ENCODE data around the gene SOCS2. TPM values are rescaled to one million over a fixed set of nuclear protein-coding genes. Genes with fewer than 3 reads are reported as not detected.
A peak's percentile ranks its signal among the peaks of the same experiment; 100 is the strongest.

Gene SOCS2
- total and polyA plus RNA-seq, 2 donors (not counting 3 experiments of a cell fraction or from before 2014, with no cell fraction given), result 2.4 to 5.6 TPM

GRCh38 chr12:93563807-93564538 lies 8.5 kb upstream of the SOCS2 start:
- Histone ChIP-seq H3K4me1 (ENCODE audit: control insufficient read depth, extremely low read depth, insufficient read depth, low read length) (no peaks in the 10 kb centered on the region), H3K9me1 (replicated peaks; ENCODE audit: control insufficient read depth, extremely low read depth, insufficient read depth, low read length) (no peaks in the 10 kb centered on the region), H2AFZ (ENCODE audit: low read depth, low read length) (no peak overlapping the region), H3K36me3 (ENCODE audit: control insufficient read depth in 2 of 2, extremely low read depth in 1 of 2, insufficient read depth in 2 of 2, low read length in 2 of 2) (no peaks in the 10 kb centered on the region), H3K9me3 (replicated peaks; ENCODE audit: control insufficient read depth, insufficient read depth, low read length) (no peaks in the 10 kb centered on the region), H3K4me3 (replicated peaks in 1 of 3; ENCODE audit: insufficient read depth in 1 of 3, low read depth in 1 of 3, low read length in 3 of 3) (no peak overlapping the region), H3K79me2 (ENCODE audit: control insufficient read depth, insufficient read depth, low read length) (no peaks in the 10 kb centered on the region), H3K4me2 (ENCODE audit: insufficient read depth, low read length) (no peak overlapping the region), H3K27ac (ENCODE audit: insufficient read depth, low read depth, low read length) (no peak overlapping the region), H3K9ac (replicated peaks; ENCODE audit: extremely low read depth, insufficient read depth, low read length) (no peak overlapping the region), H4K20me1 (replicated peaks; ENCODE audit: control insufficient read depth, extremely low read depth, insufficient read depth, low read length) (no peaks in the 10 kb centered on the region), H3K27me3 (ENCODE audit: control insufficient read depth in 2 of 2, insufficient read depth in 2 of 2, low read length in 2 of 2) (peaks cover 8 to 10% of the 10 kb centered on the region in 2 experiments)
- ChIA-PET POLR2A (no interaction called here), CTCF (interaction anchor here (0.6 to 2.2 kb wide), 4 partner anchors 61 to 741 kb away, joined by 4 to 42 read pairs (median 11); no protein-coding TSS in a partner anchor)
- BruUV-seq (replicated peaks), result no TSS peak
- no peak for DNase-seq (ENCODE audit: low read depth, low spot score)
- FAIRE-seq, result no peak
- intact Hi-C loops (cut with micrococcal nuclease) (no loop called here), dilution Hi-C loops (cut with MboI; ENCODE audit: extremely low pct_ligation_motif_present, low sequenced_read_pairs) (no loop called here)
- TF ChIP-seq CTCF (IDR thresholded peaks at IDR 0.05; ENCODE audit: extremely low read depth in 1 of 2, insufficient read depth in 1 of 2, low read depth in 1 of 2, low read length in 2 of 2) (peak in 1 of 2 donors; percentile 11), EZH2 (IDR thresholded peaks at IDR 0.05; ENCODE audit: borderline replicate concordance, low read depth, low read length, severe bottlenecking) (no peak), GATA2 (IDR thresholded peaks at IDR 0.05; ENCODE audit: insufficient read depth, insufficient read length, low read depth, low read length) (no peak), POLR2A (IDR thresholded peaks at IDR 0.05; ENCODE audit: low read depth, low read length) (no peak)

DNA sequence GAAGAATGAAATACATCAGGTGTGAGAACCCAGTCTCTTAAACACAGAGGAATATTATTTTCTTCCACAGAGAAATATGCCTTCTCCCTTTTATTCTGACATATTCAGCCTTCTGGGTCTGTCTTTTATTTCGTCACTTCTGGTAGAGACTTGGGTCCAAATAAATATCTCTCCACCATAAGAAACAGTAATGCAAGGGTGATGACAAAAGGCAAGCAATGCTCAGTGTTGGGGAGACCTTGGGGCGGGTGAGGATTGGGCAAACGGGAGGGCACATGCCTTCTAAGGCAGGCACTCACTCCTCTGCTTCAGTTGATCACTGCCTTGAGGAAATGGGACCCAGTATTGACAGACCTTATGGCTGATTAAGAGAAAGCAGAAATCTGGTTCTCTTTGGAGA lies 6.7 kb upstream of the SOCS2 start:
- peaks cover 9% of the 10 kb centered on the region for H3K4me1 ChIP-seq (ENCODE audit: control insufficient read depth, extremely low read depth, insufficient read depth, low read length)
- H4K20me1 ChIP-seq (replicated peaks; ENCODE audit: control insufficient read depth, extremely low read depth, insufficient read depth, low read length), result no peaks in the 10 kb centered on the region
- CTCF ChIA-PET, result interaction anchor here (1.1 to 11.2 kb wide), 2 partner anchors 63 to 536 kb away, joined by 6 to 366 read pairs; no protein-coding TSS in a partner anchor
- FAIRE-seq (no peak), DNase-seq (ENCODE audit: low read depth, low spot score) (no peak)
- no peak overlapping the region for H3K4me3 ChIP-seq (replicated peaks in 1 of 3; ENCODE audit: insufficient read depth in 1 of 3, low read depth in 1 of 3, low read length in 3 of 3)
- intact Hi-C loops (cut with micrococcal nuclease) (no loop called here), dilution Hi-C loops (cut with MboI; ENCODE audit: extremely low pct_ligation_motif_present, low sequenced_read_pairs) (no loop called here)
- peaks cover 8 to 10% of the 10 kb centered on the region in 2 experiments for H3K27me3 ChIP-seq (ENCODE audit: control insufficient read depth in 2 of 2, insufficient read depth in 2 of 2, low read length in 2 of 2)
- no peak overlapping the region for H3K27ac ChIP-seq (ENCODE audit: insufficient read depth, low read depth, low read length)
- no peak overlapping the region for H3K9ac ChIP-seq (replicated peaks; ENCODE audit: extremely low read depth, insufficient read depth, low read length)
- no TSS peak for BruUV-seq (replicated peaks)
- H3K4me2 ChIP-seq (ENCODE audit: insufficient read depth, low read length), result no peak overlapping the region
- H3K9me3 ChIP-seq (replicated peaks; ENCODE audit: control insufficient read depth, insufficient read depth, low read length), result no peaks in the 10 kb centered on the region
- H3K79me2 ChIP-seq (ENCODE audit: control insufficient read depth, insufficient read depth, low read length), result no peaks in the 10 kb centered on the region
- H3K36me3 ChIP-seq (ENCODE audit: control insufficient read depth in 2 of 2, extremely low read depth in 1 of 2, insufficient read depth in 2 of 2, low read length in 2 of 2), result no peaks in the 10 kb centered on the region
- H2AFZ ChIP-seq (ENCODE audit: low read depth, low read length), result no peak overlapping the region
- H3K9me1 ChIP-seq (replicated peaks; ENCODE audit: control insufficient read depth, extremely low read depth, insufficient read depth, low read length), result no peaks in the 10 kb centered on the region
- POLR2A ChIA-PET, result no interaction called here
- TF ChIP-seq, protein P1, sequence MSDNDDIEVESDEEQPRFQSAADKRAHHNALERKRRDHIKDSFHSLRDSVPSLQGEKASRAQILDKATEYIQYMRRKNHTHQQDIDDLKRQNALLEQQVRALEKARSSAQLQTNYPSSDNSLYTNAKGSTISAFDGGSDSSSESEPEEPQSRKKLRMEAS (IDR thresholded peaks at IDR 0.05; ENCODE audit: insufficient read depth, insufficient read length), result no peak

Measured in endothelial cell of umbilical vein (primary cell).